GM18499 (cell line): Measurements from ENCODE around the gene NRM.
"Not testable (repeated sequence)": the region's sequence is repeated elsewhere in the genome, so short reads cannot be mapped to it uniquely, and the experiment has no call there.

ENCODE experiments used
- ATAC-seq: cut with Tn5 transposase; IDR thresholded peaks from one replicate; pipeline ENCODE4 v1.9.1; 2021; ENCODE audit warnings: moderate number of reproducible peaks; ENCODE audit not compliant: insufficient read depth, unreplicated experiment

NRM gene

GRCh38 chr6:30672445-30673253 is 18.1 kb downstream of the NRM start, which contains the start of gene DHX16:
Gene DHX16, minus strand, starts transcription at chr6:30673006. Its CDS starts 165 bp downstream, at chr6:30672841.
- ATAC-seq: peak; percentile 47

- no peak for ATAC-seq
Measured at GRCh38 chr6:30670760-30671527, 19.8 kb downstream of the NRM start.

GRCh38 chr6:30666300-30666699 is 24.5 kb downstream of the NRM start:
- ATAC-seq: not testable (repeated sequence)

- ATAC-seq: no peak
Measured at GRCh38 chr6:30664994-30665767, 25.6 kb downstream of the NRM start.

GRCh38 chr6:30657922-30658321 is 32.9 kb downstream of the NRM start:
- not testable (repeated sequence) for ATAC-seq

GRCh38 chr6:30657454-30657853 is 33.3 kb downstream of the NRM start:
- ATAC-seq: no peak

- no peak for ATAC-seq
Measured at GRCh38 chr6:30656513-30656912, 34.3 kb downstream of the NRM start.

- ATAC-seq: no peak
Measured at GRCh38 chr6:30655743-30656094, 35.1 kb downstream of the NRM start.

GRCh38 chr6:30654798-30655742 is 35.7 kb downstream of the NRM start:
- ATAC-seq: no peak

- ATAC-seq: no peak
Measured at GRCh38 chr6:30651143-30651542, 39.6 kb downstream of the NRM start.

GRCh38 chr6:30647242-30648116 is 43.3 kb downstream of the NRM start:
- ATAC-seq: no peak

- no peak for ATAC-seq
Measured at GRCh38 chr6:30646450-30647241, 44.1 kb downstream of the NRM start, which contains the start of gene C6orf136. Gene C6orf136, plus strand, starts transcription at chr6:30647133. Its CDS starts 99 bp downstream, at chr6:30647232.

GRCh38 chr6:30645989-30646388 is 44.8 kb downstream of the NRM start:
- ATAC-seq: no peak

GRCh38 chr6:30644769-30645168 is 46.0 kb downstream of the NRM start:
- ATAC-seq: no peak

GRCh38 chr6:30643656-30644055 is 47.1 kb downstream of the NRM start:
- ATAC-seq: no peak

- ATAC-seq: no peak
Measured at GRCh38 chr6:30641048-30641447, 49.7 kb downstream of the NRM start.

- ATAC-seq: no peak
Measured at GRCh38 chr6:30640481-30640880, 50.3 kb downstream of the NRM start.
